DOHH2 (cell line): Measurements from ENCODE around the gene KCNMA1.

Experiments used
- H3F3A ChIP-seq: fragments of 200-600 bp; sonication (generic), shearing (Covaris generic); 2 replicates; pipeline ENCODE4 v1.6.0; 2016; ENCODE audit warnings: antibody characterized with exemption, mild to moderate bottlenecking; ENCODE audit not compliant: control insufficient read depth, insufficient read depth
- H3K27ac ChIP-seq: fragments of 200-600 bp; sonication (generic); 2 replicates; pipeline ENCODE4 v1.5.1; 2014; ENCODE audit warnings: low read depth, mild to moderate bottlenecking, low read length, moderate library complexity
- H3K27me3 ChIP-seq: fragments of 200-600 bp; sonication (generic); 2 replicates; pipeline ENCODE4 v1.6.1; 2014; ENCODE audit warnings: mild to moderate bottlenecking, low read length, mixed read lengths; ENCODE audit not compliant: control insufficient read depth
- H3K36me3 ChIP-seq: fragments of 200-600 bp; sonication (generic); 2 replicates; pipeline ENCODE4 v1.6.1; 2014; ENCODE audit warnings: mild to moderate bottlenecking, low read length, moderate library complexity, mixed read lengths; ENCODE audit not compliant: control insufficient read depth
- H3K4me1 ChIP-seq: fragments of 200-600 bp; sonication (generic); 2 replicates; pipeline ENCODE4 v1.6.1; 2014; ENCODE audit warnings: mild to moderate bottlenecking, low read length, mixed read lengths; ENCODE audit not compliant: control insufficient read depth
- H3K4me2 ChIP-seq: fragments of 200-600 bp; sonication (generic); 2 replicates; pipeline ENCODE4 v1.6.0; 2014; ENCODE audit warnings: mild to moderate bottlenecking, low read length, moderate library complexity
- H3K4me3 ChIP-seq: fragments of 200-600 bp; sonication (generic); 2 replicates; pipeline ENCODE4 v1.5.1; 2014; ENCODE audit warnings: mild to moderate bottlenecking, low read length, mixed read lengths
- H3K79me2 ChIP-seq: fragments of 200-600 bp; sonication (generic); 2 replicates; pipeline ENCODE4 v1.6.1; 2014; ENCODE audit warnings: mild to moderate bottlenecking, low read length, mixed read lengths; ENCODE audit not compliant: control insufficient read depth
- H3K9me2 ChIP-seq: fragments of 200-600 bp; sonication (generic); replicated peaks from 2 replicates; pipeline ENCODE4 v1.6.1; 2014; ENCODE audit warnings: mild to moderate bottlenecking, low read length, mixed read lengths; ENCODE audit not compliant: control insufficient read depth
- H3K9me3 ChIP-seq: fragments of 200-600 bp; sonication (generic); 2 replicates; pipeline ENCODE4 v1.6.1; 2014; ENCODE audit warnings: antibody characterized with exemption, low read length, mixed read lengths; ENCODE audit not compliant: control insufficient read depth, insufficient read depth
- H4K20me1 ChIP-seq: fragments of 200-600 bp; sonication (generic); 2 replicates; pipeline ENCODE4 v1.6.0; 2014; ENCODE audit warnings: low read depth, mild to moderate bottlenecking, antibody characterized with exemption, low read length, moderate library complexity; ENCODE audit not compliant: control insufficient read depth, insufficient read depth
- CTCF ChIP-seq: fragments of 200-600 bp; sonication (generic); IDR thresholded peaks from one replicate; pipeline ENCODE4 v1.5.1; 2014; ENCODE audit warnings: antibody characterized with exemption, mild to moderate bottlenecking, low read depth, low read length; ENCODE audit not compliant: poor library complexity, severe bottlenecking
- EZH2phosphoT487 ChIP-seq: fragments of 200-600 bp; sonication (generic); IDR thresholded peaks from 2 replicates; pipeline ENCODE4 v1.6.1; 2017; ENCODE audit warnings: borderline replicate concordance, mild to moderate bottlenecking, antibody characterized with exemption, low read length, moderate library complexity, mixed read lengths

The KCNMA1 gene

GRCh38 chr10:77411805-77412204 lies 225.8 kb downstream of the KCNMA1 start:
- no peaks in the 10 kb centered on the region for H3K9me3 ChIP-seq
- H3K36me3 ChIP-seq, result no peaks in the 10 kb centered on the region
- no peaks in the 10 kb centered on the region for H3K9me2 ChIP-seq
- no peaks in the 10 kb centered on the region for H4K20me1 ChIP-seq
- H3K4me3 ChIP-seq, result no peak overlapping the region
- no peaks in the 10 kb centered on the region for H3K79me2 ChIP-seq
- H3K27me3 ChIP-seq, result 0 out of 2 replicates have a peak, but pooled peaks cover 3% of the 10 kb centered on the region
- no peaks in the 10 kb centered on the region for H3K4me1 ChIP-seq
- no peak overlapping the region for H3K27ac ChIP-seq
- TF ChIP-seq EZH2phosphoT487, result no peak
- TF ChIP-seq CTCF, result no peak
- H3F3A ChIP-seq, result no peaks in the 10 kb centered on the region
- H3K4me2 ChIP-seq, result no peak overlapping the region

- Histone ChIP-seq H3K36me3 (no peaks in the 10 kb centered on the region), H3K4me2 (no peak overlapping the region), H3K27me3 (no peaks in the 10 kb centered on the region; the same call in 1 of the 2 replicates), H3F3A (no peaks in the 10 kb centered on the region), H3K4me1 (no peaks in the 10 kb centered on the region), H3K79me2 (no peaks in the 10 kb centered on the region), H3K9me3 (no peaks in the 10 kb centered on the region), H3K27ac (no peak overlapping the region), H3K9me2 (no peaks in the 10 kb centered on the region), H3K4me3 (no peak overlapping the region), H4K20me1 (no peaks in the 10 kb centered on the region)
- TF ChIP-seq EZH2phosphoT487 (no peak), CTCF (no peak)
Measured at GRCh38 chr10:77410523-77410922, 227.1 kb downstream of the KCNMA1 start.

GRCh38 chr10:77409697-77410471 lies 227.7 kb downstream of the KCNMA1 start:
- Histone ChIP-seq H3K79me2 (no peaks in the 10 kb centered on the region), H3K27ac (no peak overlapping the region), H4K20me1 (no peaks in the 10 kb centered on the region), H3K9me3 (no peaks in the 10 kb centered on the region), H3K4me1 (no peaks in the 10 kb centered on the region), H3K36me3 (no peaks in the 10 kb centered on the region), H3F3A (no peaks in the 10 kb centered on the region), H3K4me2 (no peak overlapping the region), H3K4me3 (no peak overlapping the region), H3K27me3 (peaks cover under 1% of the 10 kb centered on the region; the same call in 1 of the 2 replicates), H3K9me2 (no peaks in the 10 kb centered on the region)
- TF ChIP-seq EZH2phosphoT487 (no peak), CTCF (no peak)
